ENCODE results near the gene CTNNA3. TPM values are rescaled to one million over a fixed set of nuclear protein-coding genes. Genes with fewer than 3 reads are reported as not detected.

Gene CTNNA3
- total RNA-seq, 1 donor from 2014 or later = not detected

GRCh38 chr10:66780796-66781195 lies 915.2 kb downstream of the CTNNA3 start:
- Mint-ChIP-seq H3K4me3 (no peak overlapping the region), H3K36me3 (ENCODE audit: low read depth) (no peaks in the 10 kb centered on the region), H3K27me3 (ENCODE audit: insufficient read depth) (no peaks in the 10 kb centered on the region), H3K9me3 (no peaks in the 10 kb centered on the region), H3K4me1 (ENCODE audit: low read depth) (no peaks in the 10 kb centered on the region), H3K27ac (no peak overlapping the region)
- DNase-seq (ENCODE audit: low spot score) = no peak
- intact Hi-C loops (cut with micrococcal nuclease) = no loop called here

- no peaks in the 10 kb centered on the region for H3K9me3 Mint-ChIP-seq
- DNase-seq (ENCODE audit: low spot score) = no peak
- intact Hi-C loops (cut with micrococcal nuclease) = no loop called here
These were observed 917.6 kb downstream of the CTNNA3 start for GRCh38 chr10:66778351-66778750.

GRCh38 chr10:66777665-66778064 lies 918.3 kb downstream of the CTNNA3 start:
- no peaks in the 10 kb centered on the region for H3K27me3 Mint-ChIP-seq (ENCODE audit: insufficient read depth)
- no peaks in the 10 kb centered on the region for H3K36me3 Mint-ChIP-seq (ENCODE audit: low read depth)
- no peaks in the 10 kb centered on the region for H3K9me3 Mint-ChIP-seq
- intact Hi-C loops (cut with micrococcal nuclease) = no loop called here
- no peaks in the 10 kb centered on the region for H3K4me1 Mint-ChIP-seq (ENCODE audit: low read depth)
- H3K4me3 Mint-ChIP-seq = no peak overlapping the region
- H3K27ac Mint-ChIP-seq = no peak overlapping the region
- no peak for DNase-seq (ENCODE audit: low spot score)

More at GRCh38 chr10:66778351-66778750, 917.6 kb downstream of the CTNNA3 start:
- H3K4me1 Mint-ChIP-seq (ENCODE audit: low read depth) = no peaks in the 10 kb centered on the region
- no peak overlapping the region for H3K4me3 Mint-ChIP-seq
- H3K27ac Mint-ChIP-seq = no peak overlapping the region
- no peaks in the 10 kb centered on the region for H3K36me3 Mint-ChIP-seq (ENCODE audit: low read depth)
- H3K27me3 Mint-ChIP-seq (ENCODE audit: insufficient read depth) = no peaks in the 10 kb centered on the region

- no peak overlapping the region for H3K4me3 Mint-ChIP-seq
- H3K9me3 Mint-ChIP-seq = no peaks in the 10 kb centered on the region
- intact Hi-C loops (cut with micrococcal nuclease) = no loop called here
- H3K27ac Mint-ChIP-seq = no peak overlapping the region
- H3K4me1 Mint-ChIP-seq (ENCODE audit: low read depth) = no peaks in the 10 kb centered on the region
- DNase-seq (ENCODE audit: low spot score) = no peak
- no peaks in the 10 kb centered on the region for H3K36me3 Mint-ChIP-seq (ENCODE audit: low read depth)
- H3K27me3 Mint-ChIP-seq (ENCODE audit: insufficient read depth) = no peaks in the 10 kb centered on the region
These were observed 922.5 kb downstream of the CTNNA3 start for GRCh38 chr10:66773472-66773817.

GRCh38 chr10:66772548-66773471 lies 923.2 kb downstream of the CTNNA3 start:
- H3K4me1 Mint-ChIP-seq (ENCODE audit: low read depth) = no peaks in the 10 kb centered on the region
- H3K27me3 Mint-ChIP-seq (ENCODE audit: insufficient read depth) = no peaks in the 10 kb centered on the region
- no peak overlapping the region for H3K27ac Mint-ChIP-seq
- DNase-seq (ENCODE audit: low spot score) = no peak
- intact Hi-C loops (cut with micrococcal nuclease) = no loop called here
- H3K9me3 Mint-ChIP-seq = no peaks in the 10 kb centered on the region
- H3K4me3 Mint-ChIP-seq = no peak overlapping the region
- no peaks in the 10 kb centered on the region for H3K36me3 Mint-ChIP-seq (ENCODE audit: low read depth)

- H3K9me3 Mint-ChIP-seq = no peaks in the 10 kb centered on the region
- no peak overlapping the region for H3K27ac Mint-ChIP-seq
- H3K4me3 Mint-ChIP-seq = no peak overlapping the region
- DNase-seq (ENCODE audit: low spot score) = no peak
- intact Hi-C loops (cut with micrococcal nuclease) = no loop called here
- no peaks in the 10 kb centered on the region for H3K4me1 Mint-ChIP-seq (ENCODE audit: low read depth)
- H3K36me3 Mint-ChIP-seq (ENCODE audit: low read depth) = no peaks in the 10 kb centered on the region
- H3K27me3 Mint-ChIP-seq (ENCODE audit: insufficient read depth) = no peaks in the 10 kb centered on the region
These were observed 928.3 kb downstream of the CTNNA3 start for GRCh38 chr10:66767707-66768106.

- H3K4me3 Mint-ChIP-seq = no peak overlapping the region
- no peaks in the 10 kb centered on the region for H3K36me3 Mint-ChIP-seq (ENCODE audit: low read depth)
- H3K27ac Mint-ChIP-seq = no peak overlapping the region
- no peak for DNase-seq (ENCODE audit: low spot score)
- no peaks in the 10 kb centered on the region for H3K4me1 Mint-ChIP-seq (ENCODE audit: low read depth)
- intact Hi-C loops (cut with micrococcal nuclease) = no loop called here
- H3K27me3 Mint-ChIP-seq (ENCODE audit: insufficient read depth) = no peaks in the 10 kb centered on the region
- no peaks in the 10 kb centered on the region for H3K9me3 Mint-ChIP-seq
These were observed 933.7 kb downstream of the CTNNA3 start for GRCh38 chr10:66762218-66762729.

GRCh38 chr10:66760941-66761340 lies 935.1 kb downstream of the CTNNA3 start:
- intact Hi-C loops (cut with micrococcal nuclease) = no loop called here
- DNase-seq (ENCODE audit: low spot score) = no peak
- no peaks in the 10 kb centered on the region for H3K9me3 Mint-ChIP-seq
- no peak overlapping the region for H3K4me3 Mint-ChIP-seq
- no peaks in the 10 kb centered on the region for H3K4me1 Mint-ChIP-seq (ENCODE audit: low read depth)
- no peaks in the 10 kb centered on the region for H3K27me3 Mint-ChIP-seq (ENCODE audit: insufficient read depth)
- no peaks in the 10 kb centered on the region for H3K36me3 Mint-ChIP-seq (ENCODE audit: low read depth)
- no peak overlapping the region for H3K27ac Mint-ChIP-seq

- Mint-ChIP-seq H3K36me3 (ENCODE audit: low read depth) (no peaks in the 10 kb centered on the region), H3K4me3 (no peak overlapping the region), H3K27me3 (ENCODE audit: insufficient read depth) (no peaks in the 10 kb centered on the region), H3K27ac (no peak overlapping the region), H3K9me3 (no peaks in the 10 kb centered on the region), H3K4me1 (ENCODE audit: low read depth) (no peaks in the 10 kb centered on the region)
- intact Hi-C loops (cut with micrococcal nuclease) = no loop called here
- DNase-seq (ENCODE audit: low spot score) = no peak
These were observed 940.5 kb downstream of the CTNNA3 start for GRCh38 chr10:66755474-66755873.

GRCh38 chr10:66752714-66753113 lies 943.3 kb downstream of the CTNNA3 start:
- Mint-ChIP-seq H3K27me3 (ENCODE audit: insufficient read depth) (no peaks in the 10 kb centered on the region), H3K36me3 (ENCODE audit: low read depth) (no peaks in the 10 kb centered on the region), H3K9me3 (no peaks in the 10 kb centered on the region), H3K4me1 (ENCODE audit: low read depth) (no peaks in the 10 kb centered on the region), H3K4me3 (no peak overlapping the region), H3K27ac (no peak overlapping the region)
- intact Hi-C loops (cut with micrococcal nuclease) = no loop called here
- no peak for DNase-seq (ENCODE audit: low spot score)

GRCh38 chr10:66748217-66748616 lies 947.8 kb downstream of the CTNNA3 start:
- H3K27ac Mint-ChIP-seq = no peak overlapping the region
- H3K36me3 Mint-ChIP-seq (ENCODE audit: low read depth) = no peaks in the 10 kb centered on the region
- no peaks in the 10 kb centered on the region for H3K4me1 Mint-ChIP-seq (ENCODE audit: low read depth)
- DNase-seq (ENCODE audit: low spot score) = no peak
- H3K9me3 Mint-ChIP-seq = no peaks in the 10 kb centered on the region
- no peaks in the 10 kb centered on the region for H3K27me3 Mint-ChIP-seq (ENCODE audit: insufficient read depth)
- H3K4me3 Mint-ChIP-seq = no peak overlapping the region
- intact Hi-C loops (cut with micrococcal nuclease) = no loop called here

- no peaks in the 10 kb centered on the region for H3K36me3 Mint-ChIP-seq (ENCODE audit: low read depth)
- no peak overlapping the region for H3K27ac Mint-ChIP-seq
- DNase-seq (ENCODE audit: low spot score) = no peak
- intact Hi-C loops (cut with micrococcal nuclease) = no loop called here
- no peak overlapping the region for H3K4me3 Mint-ChIP-seq
- no peaks in the 10 kb centered on the region for H3K9me3 Mint-ChIP-seq
- no peaks in the 10 kb centered on the region for H3K27me3 Mint-ChIP-seq (ENCODE audit: insufficient read depth)
- H3K4me1 Mint-ChIP-seq (ENCODE audit: low read depth) = no peaks in the 10 kb centered on the region
These were observed 948.5 kb downstream of the CTNNA3 start for GRCh38 chr10:66747451-66747850.

GRCh38 chr10:66746711-66747110 lies 949.3 kb downstream of the CTNNA3 start:
- Mint-ChIP-seq H3K4me1 (ENCODE audit: low read depth) (no peaks in the 10 kb centered on the region), H3K27ac (no peak overlapping the region), H3K27me3 (ENCODE audit: insufficient read depth) (no peaks in the 10 kb centered on the region), H3K9me3 (no peaks in the 10 kb centered on the region), H3K4me3 (no peak overlapping the region), H3K36me3 (ENCODE audit: low read depth) (no peaks in the 10 kb centered on the region)
- intact Hi-C loops (cut with micrococcal nuclease) = no loop called here
- DNase-seq (ENCODE audit: low spot score) = no peak

All from activated T-helper 1 cell treated with anti-CD3 and anti-CD28 coated beads, Interleukin-12 subunit alpha, Interleukin-12 subunit beta, Interleukin-2, Interleukin-4 antibody, amounts not matched to agents 30 ng/mL and 10 ng/mL and 1 ng/mL, durations not matched to agents 14 hours and 24 hours and 36 hours (primary cell).